HCT116 (cell line): ENCODE measurements around the gene FHIT. TPM values are rescaled to one million over a fixed set of nuclear protein-coding genes. Genes with fewer than 3 reads are reported as not detected.

Experiments
- ATAC-seq: fragments of 200-7000 bp; cut with Tn5 transposase; 2 replicates; pipeline ENCODE4 v1.9.1; 2020; ENCODE audit warnings: mild to moderate bottlenecking, moderate library complexity
- BruUV-seq: library from RNA; stranded (reverse); fragments of 400-500 nt; replicated peaks from 2 replicates; lab custom pipeline; 2021; lab: Mats Ljungman, UMichigan
- CTCF ChIA-PET: fragments of 300-600 bp; sonication (Branson Sonifier 250); formaldehyde crosslinking; loops from one replicate; lab custom pipeline; 2021; ENCODE audit warnings: antibody characterized with exemption; lab: Charles Lee
- POLR2A ChIA-PET: fragments of 300-600, 350-600 bp; sonication (Branson Sonifier 250); formaldehyde crosslinking; loops from one replicate; lab custom pipeline; 2021; ENCODE audit warnings: antibody characterized with exemption; lab: Charles Lee
- RAD21 ChIA-PET, 2 experiments: fragments of 300-600 bp; sonication (Branson Sonifier 250); formaldehyde crosslinking; loops; one replicate each; lab custom pipeline; 2023; ENCODE audit warnings: low total read pairs in 2 of 2; ENCODE audit not compliant: uncharacterized antibody in 2 of 2, unreplicated experiment in 2 of 2, low non-redundant PET in 1 of 2; lab: Charles Lee
- DNase-seq: peaks from one replicate; pipeline ENCODE4 v3.0.0-alpha.2; 2010; ENCODE audit warnings: low read depth, low spot score
- H2AFZ ChIP-seq: fragments of 200-600 bp; shearing (Covaris generic), sonication (generic); 2 replicates; pipeline ENCODE4 v1.6.1; 2017; ENCODE audit warnings: low read depth, mixed run types, mixed read lengths, antibody characterized with exemption, low read length; ENCODE audit not compliant: poor library complexity, severe bottlenecking
- H3K27ac ChIP-seq: 2 replicates; pipeline ENCODE4 v1.5.1; 2012; ENCODE audit warnings: low read depth, low read length
- H3K27me3 ChIP-seq: fragments of 200-600 bp; sonication (generic); 2 replicates; pipeline ENCODE4 v1.6.1; 2016; ENCODE audit warnings: mixed run types, low read length, mixed read lengths; ENCODE audit not compliant: insufficient read depth
- H3K36me3 ChIP-seq, 2 experiments: fragments of 200-500 bp in 1 of 2; fragments of 200-600 bp in 1 of 2; sonication (Bioruptor generic) in 1 of 2; sonication (generic) in 1 of 2; 2 replicates each; pipeline versions ENCODE4 v1.5.1 to v1.6.1; 2014 to 2016; ENCODE audit warnings: low read length in 2 of 2, inconsistent platforms in 1 of 2, mixed read lengths in 1 of 2, mixed run types in 1 of 2; ENCODE audit not compliant: insufficient read depth in 2 of 2, control insufficient read depth in 1 of 2
- H3K4me1 ChIP-seq, 2 experiments: fragments of 200-600 bp in 1 of 2; sonication (generic) in 1 of 2; 2 replicates each; pipeline versions ENCODE4 v1.5.1 to v1.6.1; 2012 to 2017; ENCODE audit warnings: low read length in 2 of 2, inconsistent platforms in 1 of 2, mild to moderate bottlenecking in 1 of 2, mixed read lengths in 1 of 2, mixed run types in 1 of 2, moderate library complexity in 1 of 2; ENCODE audit not compliant: insufficient read depth in 2 of 2, control insufficient read depth in 1 of 2
- H3K4me2 ChIP-seq: fragments of 200-600 bp; sonication (generic); 2 replicates; pipeline ENCODE4 v1.6.1; 2017; ENCODE audit warnings: mixed run types, low read length, mixed read lengths
- H3K4me3 ChIP-seq, 2 experiments: fragments of 200-600 bp in 1 of 2; sonication (generic) in 1 of 2; replicated peaks in 1 of 2; 2 replicates each; pipeline ENCODE4 v1.5.1; 2011 to 2016; ENCODE audit warnings: low read length in 2 of 2, control low read depth in 1 of 2, low read depth in 1 of 2, mild to moderate bottlenecking in 1 of 2, mixed read lengths in 1 of 2, mixed run types in 1 of 2
- H3K79me2 ChIP-seq: fragments of 200-600 bp; sonication (generic); 2 replicates; pipeline ENCODE4 v1.6.1; 2017; ENCODE audit warnings: mild to moderate bottlenecking, mixed run types, low read length, moderate library complexity, mixed read lengths; ENCODE audit not compliant: insufficient read depth
- H3K9ac ChIP-seq: fragments of 200-600 bp; sonication (generic); 2 replicates; pipeline ENCODE4 v1.6.1; 2016; ENCODE audit warnings: low read length, mixed read lengths
- H3K9me2 ChIP-seq: fragments of 200-600 bp; sonication (generic), shearing (Covaris generic); 2 replicates; pipeline ENCODE4 v1.6.1; 2017; ENCODE audit warnings: mixed run types, mild to moderate bottlenecking, moderate library complexity; ENCODE audit not compliant: insufficient read depth
- H3K9me3 ChIP-seq, 2 experiments: fragments of 200-500 bp in 1 of 2; fragments of 200-600 bp in 1 of 2; sonication (Bioruptor generic) in 1 of 2; sonication (generic) in 1 of 2; 2 replicates each; pipeline ENCODE4 v1.6.1; 2014 to 2017; ENCODE audit warnings: low read length in 2 of 2, mixed read lengths in 2 of 2, inconsistent platforms in 1 of 2, low read depth in 1 of 2, mild to moderate bottlenecking in 1 of 2, mixed run types in 1 of 2, moderate library complexity in 1 of 2; ENCODE audit not compliant: control insufficient read depth in 1 of 2, insufficient read depth in 1 of 2
- H4K20me1 ChIP-seq: fragments of 200-600 bp; sonication (generic), shearing (Covaris generic); 2 replicates; pipeline ENCODE4 v1.6.1; 2017; ENCODE audit warnings: mixed run types, mild to moderate bottlenecking, moderate library complexity; ENCODE audit not compliant: insufficient read depth
- CEBPB ChIP-seq: IDR thresholded peaks from 2 replicates; pipeline ENCODE4 v1.6.1; 2012; ENCODE audit warnings: low read depth
- EGR1 ChIP-seq: IDR thresholded peaks from 2 replicates; pipeline ENCODE4 v1.6.1; 2012; ENCODE audit warnings: low read depth
- ELF1 ChIP-seq: IDR thresholded peaks from 2 replicates; pipeline ENCODE4 v1.6.1; 2012; ENCODE audit warnings: low read depth, borderline replicate concordance
- POLR2A ChIP-seq: IDR thresholded peaks from 2 replicates; pipeline ENCODE4 v1.7.0; 2011; ENCODE audit warnings: borderline replicate concordance; ENCODE audit not compliant: insufficient read depth, insufficient read length; ENCODE audit errors: extremely low read depth
- POLR2AphosphoS5 ChIP-seq: IDR thresholded peaks from 2 replicates; pipeline ENCODE4 v1.6.1; 2011; ENCODE audit warnings: mild to moderate bottlenecking, low read depth, low read length, moderate library complexity
- RAD21 ChIP-seq: IDR thresholded peaks from 2 replicates; pipeline ENCODE4 v1.6.1; 2012; ENCODE audit warnings: low read depth, mild to moderate bottlenecking
- SIN3A ChIP-seq: IDR thresholded peaks from 2 replicates; pipeline ENCODE4 v1.6.1; 2012; ENCODE audit warnings: low read depth
- SP1 ChIP-seq: IDR thresholded peaks from 2 replicates; pipeline ENCODE4 v1.6.1; 2012; ENCODE audit warnings: low read depth
- ZFX ChIP-seq: fragments of 450-650 bp; IDR thresholded peaks from 2 replicates; pipeline ENCODE4 v1.6.1; 2017
- intact Hi-C: fragments of 100-400 bp; cut with micrococcal nuclease; formaldehyde crosslinking; loops from 2 replicates; pipeline ENCODE4 v1.10.0; 2022
- total RNA-seq: library from RNA; stranded (reverse); gene quantifications from one replicate; pipeline ENCODE4 v1.2.1, GENCODE V29; 2021; ENCODE audit not compliant: unreplicated experiment
- TF ChIP-seq, protein P1 (sequence below): IDR thresholded peaks from 2 replicates; pipeline ENCODE4 v1.6.1; 2012
- TF ChIP-seq, protein P2 (sequence below): IDR thresholded peaks from 2 replicates; pipeline ENCODE4 v1.6.1; 2012; ENCODE audit warnings: low read depth
- TF ChIP-seq, protein P3 (sequence below), 3 experiments: fragments of 200-600 bp in 1 of 3; sonication (generic) in 1 of 3; IDR thresholded peaks in 2 of 3; conservative IDR thresholded peaks in 1 of 3; 2 replicates each; pipeline ENCODE4 v1.5.1; 2012 to 2017; ENCODE audit warnings: low read depth in 2 of 3, low read length in 2 of 3, antibody characterized with exemption in 1 of 3, borderline replicate concordance in 1 of 3, control low read depth in 1 of 3, mild to moderate bottlenecking in 1 of 3, mixed read lengths in 1 of 3, mixed run types in 1 of 3, moderate library complexity in 1 of 3; ENCODE audit not compliant: insufficient read depth in 1 of 3

The FHIT gene
- total RNA-seq, 1 experiment from 2014 or later = 20.1 TPM

DNA sequence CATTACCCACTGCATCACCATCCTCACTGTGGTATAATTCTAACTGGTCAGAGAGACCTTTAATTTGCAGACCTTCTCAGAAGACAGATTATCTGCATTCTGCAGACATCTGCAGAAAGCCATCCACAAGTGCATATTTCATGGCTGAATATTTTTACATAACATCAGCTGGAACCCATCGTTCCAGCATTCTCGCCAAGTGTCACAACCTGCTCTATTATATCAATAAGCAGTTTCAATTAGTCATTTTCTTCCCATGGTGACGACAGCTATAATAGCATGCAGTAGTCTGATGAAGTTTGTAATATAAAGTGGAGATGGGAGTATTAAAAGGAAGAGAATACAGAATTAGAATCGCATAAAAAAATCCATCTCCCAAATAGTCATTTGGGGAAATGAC lies 334.7 kb downstream of the FHIT start:
- DNase-seq = no peak
- TF ChIP-seq, protein P1, sequence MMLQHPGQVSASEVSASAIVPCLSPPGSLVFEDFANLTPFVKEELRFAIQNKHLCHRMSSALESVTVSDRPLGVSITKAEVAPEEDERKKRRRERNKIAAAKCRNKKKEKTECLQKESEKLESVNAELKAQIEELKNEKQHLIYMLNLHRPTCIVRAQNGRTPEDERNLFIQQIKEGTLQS = no peak
- TF ChIP-seq POLR2AphosphoS5 = no peak
- TF ChIP-seq, protein P2, sequence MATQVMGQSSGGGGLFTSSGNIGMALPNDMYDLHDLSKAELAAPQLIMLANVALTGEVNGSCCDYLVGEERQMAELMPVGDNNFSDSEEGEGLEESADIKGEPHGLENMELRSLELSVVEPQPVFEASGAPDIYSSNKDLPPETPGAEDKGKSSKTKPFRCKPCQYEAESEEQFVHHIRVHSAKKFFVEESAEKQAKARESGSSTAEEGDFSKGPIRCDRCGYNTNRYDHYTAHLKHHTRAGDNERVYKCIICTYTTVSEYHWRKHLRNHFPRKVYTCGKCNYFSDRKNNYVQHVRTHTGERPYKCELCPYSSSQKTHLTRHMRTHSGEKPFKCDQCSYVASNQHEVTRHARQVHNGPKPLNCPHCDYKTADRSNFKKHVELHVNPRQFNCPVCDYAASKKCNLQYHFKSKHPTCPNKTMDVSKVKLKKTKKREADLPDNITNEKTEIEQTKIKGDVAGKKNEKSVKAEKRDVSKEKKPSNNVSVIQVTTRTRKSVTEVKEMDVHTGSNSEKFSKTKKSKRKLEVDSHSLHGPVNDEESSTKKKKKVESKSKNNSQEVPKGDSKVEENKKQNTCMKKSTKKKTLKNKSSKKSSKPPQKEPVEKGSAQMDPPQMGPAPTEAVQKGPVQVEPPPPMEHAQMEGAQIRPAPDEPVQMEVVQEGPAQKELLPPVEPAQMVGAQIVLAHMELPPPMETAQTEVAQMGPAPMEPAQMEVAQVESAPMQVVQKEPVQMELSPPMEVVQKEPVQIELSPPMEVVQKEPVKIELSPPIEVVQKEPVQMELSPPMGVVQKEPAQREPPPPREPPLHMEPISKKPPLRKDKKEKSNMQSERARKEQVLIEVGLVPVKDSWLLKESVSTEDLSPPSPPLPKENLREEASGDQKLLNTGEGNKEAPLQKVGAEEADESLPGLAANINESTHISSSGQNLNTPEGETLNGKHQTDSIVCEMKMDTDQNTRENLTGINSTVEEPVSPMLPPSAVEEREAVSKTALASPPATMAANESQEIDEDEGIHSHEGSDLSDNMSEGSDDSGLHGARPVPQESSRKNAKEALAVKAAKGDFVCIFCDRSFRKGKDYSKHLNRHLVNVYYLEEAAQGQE = no peak
- TF ChIP-seq POLR2A = no peak
- no peak for TF ChIP-seq RAD21
- TF ChIP-seq, protein P3, sequence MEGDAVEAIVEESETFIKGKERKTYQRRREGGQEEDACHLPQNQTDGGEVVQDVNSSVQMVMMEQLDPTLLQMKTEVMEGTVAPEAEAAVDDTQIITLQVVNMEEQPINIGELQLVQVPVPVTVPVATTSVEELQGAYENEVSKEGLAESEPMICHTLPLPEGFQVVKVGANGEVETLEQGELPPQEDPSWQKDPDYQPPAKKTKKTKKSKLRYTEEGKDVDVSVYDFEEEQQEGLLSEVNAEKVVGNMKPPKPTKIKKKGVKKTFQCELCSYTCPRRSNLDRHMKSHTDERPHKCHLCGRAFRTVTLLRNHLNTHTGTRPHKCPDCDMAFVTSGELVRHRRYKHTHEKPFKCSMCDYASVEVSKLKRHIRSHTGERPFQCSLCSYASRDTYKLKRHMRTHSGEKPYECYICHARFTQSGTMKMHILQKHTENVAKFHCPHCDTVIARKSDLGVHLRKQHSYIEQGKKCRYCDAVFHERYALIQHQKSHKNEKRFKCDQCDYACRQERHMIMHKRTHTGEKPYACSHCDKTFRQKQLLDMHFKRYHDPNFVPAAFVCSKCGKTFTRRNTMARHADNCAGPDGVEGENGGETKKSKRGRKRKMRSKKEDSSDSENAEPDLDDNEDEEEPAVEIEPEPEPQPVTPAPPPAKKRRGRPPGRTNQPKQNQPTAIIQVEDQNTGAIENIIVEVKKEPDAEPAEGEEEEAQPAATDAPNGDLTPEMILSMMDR (IDR thresholded peaks at IDR 0.05 in 2 of 3, conservative IDR thresholded peaks at IDR 0.05 in 1 of 3; ENCODE audit: borderline replicate concordance in 1 of 3, insufficient read depth in 1 of 3, low read depth in 2 of 3, low read length in 2 of 3) = no peak
- TF ChIP-seq SIN3A = no peak
- no peak for TF ChIP-seq EGR1
- TF ChIP-seq SP1 = no peak
- no peak for TF ChIP-seq ELF1
- no peak for TF ChIP-seq CEBPB
- TF ChIP-seq ZFX = no peak
- Histone ChIP-seq H3K9me2 (no peaks in the 10 kb centered on the region), H3K79me2 (no peaks in the 10 kb centered on the region), H2AFZ (no peak overlapping the region), H3K9me3 (no peaks in the 10 kb centered on the region), H4K20me1 (no peaks in the 10 kb centered on the region), H3K4me2 (no peak overlapping the region), H3K9ac (no peak overlapping the region), H3K4me3 (no peak overlapping the region), H3K36me3 (no peaks in the 10 kb centered on the region), H3K27ac (no peak overlapping the region), H3K4me1 (no peaks in the 10 kb centered on the region), H3K27me3 (no peaks in the 10 kb centered on the region)
- ChIA-PET CTCF (no interaction called here), RAD21 (no interaction called here), POLR2A (no interaction called here)
- no peak for ATAC-seq
- intact Hi-C loops = no loop called here
- BruUV-seq = no TSS peak
